Measurements from ENCODE around the gene PDP2. TPM values are rescaled to one million over a fixed set of nuclear protein-coding genes. Genes with fewer than 3 reads are reported as not detected.

Gene PDP2
- total RNA-seq, 1 experiment from 2014 or later, result 28.4 TPM

DNA sequence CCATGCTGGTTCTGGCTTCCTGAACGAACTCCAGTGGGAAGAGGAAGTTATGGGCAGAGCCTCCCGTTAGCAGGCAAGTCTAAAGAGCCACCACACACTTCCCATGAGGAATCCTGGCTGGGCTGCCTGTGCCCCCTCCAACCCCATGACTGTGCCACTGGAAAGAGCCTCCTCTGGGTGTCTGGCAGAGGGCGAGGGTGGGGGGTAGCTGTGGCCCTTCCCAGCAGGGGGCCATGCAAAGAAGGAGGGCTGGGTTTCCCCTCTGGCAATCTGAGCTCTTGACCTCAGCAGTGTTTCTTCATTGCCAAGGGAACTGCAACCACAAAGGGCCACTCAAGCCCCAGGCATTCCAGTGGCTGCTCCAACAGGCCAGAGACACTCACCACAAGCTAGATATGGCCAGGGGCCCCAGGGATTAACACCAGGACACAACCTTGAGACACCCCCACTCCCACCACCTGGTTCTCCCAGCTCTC, 46.7 kb downstream of the PDP2 start (continued):
- TF ChIP-seq, protein P1, sequence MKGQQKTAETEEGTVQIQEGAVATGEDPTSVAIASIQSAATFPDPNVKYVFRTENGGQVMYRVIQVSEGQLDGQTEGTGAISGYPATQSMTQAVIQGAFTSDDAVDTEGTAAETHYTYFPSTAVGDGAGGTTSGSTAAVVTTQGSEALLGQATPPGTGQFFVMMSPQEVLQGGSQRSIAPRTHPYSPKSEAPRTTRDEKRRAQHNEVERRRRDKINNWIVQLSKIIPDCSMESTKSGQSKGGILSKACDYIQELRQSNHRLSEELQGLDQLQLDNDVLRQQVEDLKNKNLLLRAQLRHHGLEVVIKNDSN (CRISPR knock-in tag; IDR thresholded peaks at IDR 0.05), result no peak
- TF ChIP-seq, protein P2, sequence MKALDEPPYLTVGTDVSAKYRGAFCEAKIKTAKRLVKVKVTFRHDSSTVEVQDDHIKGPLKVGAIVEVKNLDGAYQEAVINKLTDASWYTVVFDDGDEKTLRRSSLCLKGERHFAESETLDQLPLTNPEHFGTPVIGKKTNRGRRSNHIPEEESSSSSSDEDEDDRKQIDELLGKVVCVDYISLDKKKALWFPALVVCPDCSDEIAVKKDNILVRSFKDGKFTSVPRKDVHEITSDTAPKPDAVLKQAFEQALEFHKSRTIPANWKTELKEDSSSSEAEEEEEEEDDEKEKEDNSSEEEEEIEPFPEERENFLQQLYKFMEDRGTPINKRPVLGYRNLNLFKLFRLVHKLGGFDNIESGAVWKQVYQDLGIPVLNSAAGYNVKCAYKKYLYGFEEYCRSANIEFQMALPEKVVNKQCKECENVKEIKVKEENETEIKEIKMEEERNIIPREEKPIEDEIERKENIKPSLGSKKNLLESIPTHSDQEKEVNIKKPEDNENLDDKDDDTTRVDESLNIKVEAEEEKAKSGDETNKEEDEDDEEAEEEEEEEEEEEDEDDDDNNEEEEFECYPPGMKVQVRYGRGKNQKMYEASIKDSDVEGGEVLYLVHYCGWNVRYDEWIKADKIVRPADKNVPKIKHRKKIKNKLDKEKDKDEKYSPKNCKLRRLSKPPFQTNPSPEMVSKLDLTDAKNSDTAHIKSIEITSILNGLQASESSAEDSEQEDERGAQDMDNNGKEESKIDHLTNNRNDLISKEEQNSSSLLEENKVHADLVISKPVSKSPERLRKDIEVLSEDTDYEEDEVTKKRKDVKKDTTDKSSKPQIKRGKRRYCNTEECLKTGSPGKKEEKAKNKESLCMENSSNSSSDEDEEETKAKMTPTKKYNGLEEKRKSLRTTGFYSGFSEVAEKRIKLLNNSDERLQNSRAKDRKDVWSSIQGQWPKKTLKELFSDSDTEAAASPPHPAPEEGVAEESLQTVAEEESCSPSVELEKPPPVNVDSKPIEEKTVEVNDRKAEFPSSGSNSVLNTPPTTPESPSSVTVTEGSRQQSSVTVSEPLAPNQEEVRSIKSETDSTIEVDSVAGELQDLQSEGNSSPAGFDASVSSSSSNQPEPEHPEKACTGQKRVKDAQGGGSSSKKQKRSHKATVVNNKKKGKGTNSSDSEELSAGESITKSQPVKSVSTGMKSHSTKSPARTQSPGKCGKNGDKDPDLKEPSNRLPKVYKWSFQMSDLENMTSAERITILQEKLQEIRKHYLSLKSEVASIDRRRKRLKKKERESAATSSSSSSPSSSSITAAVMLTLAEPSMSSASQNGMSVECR (CRISPR knock-in tag; IDR thresholded peaks at IDR 0.05; ENCODE audit: borderline replicate concordance), result no peak
- no peak for TF ChIP-seq ZNF219 (CRISPR knock-in tag; IDR thresholded peaks at IDR 0.05; ENCODE audit: borderline replicate concordance)
- no peak for TF ChIP-seq SOX15 (CRISPR knock-in tag; IDR thresholded peaks at IDR 0.05)
- TF ChIP-seq, protein P3, sequence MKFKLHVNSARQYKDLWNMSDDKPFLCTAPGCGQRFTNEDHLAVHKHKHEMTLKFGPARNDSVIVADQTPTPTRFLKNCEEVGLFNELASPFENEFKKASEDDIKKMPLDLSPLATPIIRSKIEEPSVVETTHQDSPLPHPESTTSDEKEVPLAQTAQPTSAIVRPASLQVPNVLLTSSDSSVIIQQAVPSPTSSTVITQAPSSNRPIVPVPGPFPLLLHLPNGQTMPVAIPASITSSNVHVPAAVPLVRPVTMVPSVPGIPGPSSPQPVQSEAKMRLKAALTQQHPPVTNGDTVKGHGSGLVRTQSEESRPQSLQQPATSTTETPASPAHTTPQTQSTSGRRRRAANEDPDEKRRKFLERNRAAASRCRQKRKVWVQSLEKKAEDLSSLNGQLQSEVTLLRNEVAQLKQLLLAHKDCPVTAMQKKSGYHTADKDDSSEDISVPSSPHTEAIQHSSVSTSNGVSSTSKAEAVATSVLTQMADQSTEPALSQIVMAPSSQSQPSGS (CRISPR knock-in tag; IDR thresholded peaks at IDR 0.05; ENCODE audit: borderline replicate concordance, low read depth), result no peak
- no peak for TF ChIP-seq ZNF121 (CRISPR knock-in tag; IDR thresholded peaks at IDR 0.05)
- TF ChIP-seq ERG (CRISPR knock-in tag; IDR thresholded peaks at IDR 0.05), result no peak
- TF ChIP-seq RORB (CRISPR knock-in tag; IDR thresholded peaks at IDR 0.05), result no peak

DNA sequence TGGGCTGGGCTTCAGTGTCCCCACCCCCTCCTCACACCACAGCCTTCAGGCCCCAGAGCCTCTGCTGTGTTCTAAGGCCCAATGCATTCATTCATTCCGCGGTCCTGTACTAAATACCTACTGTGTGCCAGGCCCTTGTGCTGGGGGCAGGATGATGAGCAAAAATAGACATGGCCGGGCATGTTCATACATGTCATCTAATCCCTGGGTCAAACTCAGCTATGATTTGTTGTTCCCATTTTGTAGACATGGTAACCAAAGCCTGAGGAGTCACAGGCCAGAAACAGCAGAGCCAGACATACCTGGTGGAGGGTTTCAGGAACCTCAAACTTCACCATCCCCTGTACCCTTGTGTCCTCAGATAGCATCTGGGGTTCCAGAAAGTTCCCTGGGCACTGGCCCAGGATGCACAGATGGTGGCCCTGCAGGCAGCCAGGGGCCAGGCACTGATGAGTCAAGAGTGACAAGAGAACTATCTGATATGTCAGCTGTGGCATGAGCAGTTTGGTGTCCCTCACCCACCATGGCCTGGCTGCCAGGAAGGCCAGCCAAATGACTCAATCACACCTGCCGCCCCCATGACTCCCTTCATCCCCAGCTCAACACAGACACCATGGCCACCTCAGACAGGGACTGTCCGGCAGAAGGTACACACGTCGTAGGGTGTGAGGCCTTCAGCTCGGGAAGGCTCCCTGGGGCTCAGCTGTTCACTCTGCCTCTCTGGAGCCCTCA, 47.8 kb downstream of the PDP2 start:
- no peak overlapping the region for H3K4me3 Mint-ChIP-seq
- no peak for DNase-seq (ENCODE audit: low spot score)
- no peaks in the 10 kb centered on the region for H3K36me3 Mint-ChIP-seq
- H3K9me3 Mint-ChIP-seq, result no peaks in the 10 kb centered on the region
- TF ChIP-seq, protein P4, sequence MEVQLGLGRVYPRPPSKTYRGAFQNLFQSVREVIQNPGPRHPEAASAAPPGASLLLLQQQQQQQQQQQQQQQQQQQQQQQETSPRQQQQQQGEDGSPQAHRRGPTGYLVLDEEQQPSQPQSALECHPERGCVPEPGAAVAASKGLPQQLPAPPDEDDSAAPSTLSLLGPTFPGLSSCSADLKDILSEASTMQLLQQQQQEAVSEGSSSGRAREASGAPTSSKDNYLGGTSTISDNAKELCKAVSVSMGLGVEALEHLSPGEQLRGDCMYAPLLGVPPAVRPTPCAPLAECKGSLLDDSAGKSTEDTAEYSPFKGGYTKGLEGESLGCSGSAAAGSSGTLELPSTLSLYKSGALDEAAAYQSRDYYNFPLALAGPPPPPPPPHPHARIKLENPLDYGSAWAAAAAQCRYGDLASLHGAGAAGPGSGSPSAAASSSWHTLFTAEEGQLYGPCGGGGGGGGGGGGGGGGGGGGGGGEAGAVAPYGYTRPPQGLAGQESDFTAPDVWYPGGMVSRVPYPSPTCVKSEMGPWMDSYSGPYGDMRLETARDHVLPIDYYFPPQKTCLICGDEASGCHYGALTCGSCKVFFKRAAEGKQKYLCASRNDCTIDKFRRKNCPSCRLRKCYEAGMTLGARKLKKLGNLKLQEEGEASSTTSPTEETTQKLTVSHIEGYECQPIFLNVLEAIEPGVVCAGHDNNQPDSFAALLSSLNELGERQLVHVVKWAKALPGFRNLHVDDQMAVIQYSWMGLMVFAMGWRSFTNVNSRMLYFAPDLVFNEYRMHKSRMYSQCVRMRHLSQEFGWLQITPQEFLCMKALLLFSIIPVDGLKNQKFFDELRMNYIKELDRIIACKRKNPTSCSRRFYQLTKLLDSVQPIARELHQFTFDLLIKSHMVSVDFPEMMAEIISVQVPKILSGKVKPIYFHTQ (CRISPR knock-in tag; IDR thresholded peaks at IDR 0.05), result no peak
- TF ChIP-seq SOX15 (CRISPR knock-in tag; IDR thresholded peaks at IDR 0.05), result no peak
- no peak for TF ChIP-seq NFE2L1 (CRISPR knock-in tag; IDR thresholded peaks at IDR 0.05)
- TF ChIP-seq, protein P5, sequence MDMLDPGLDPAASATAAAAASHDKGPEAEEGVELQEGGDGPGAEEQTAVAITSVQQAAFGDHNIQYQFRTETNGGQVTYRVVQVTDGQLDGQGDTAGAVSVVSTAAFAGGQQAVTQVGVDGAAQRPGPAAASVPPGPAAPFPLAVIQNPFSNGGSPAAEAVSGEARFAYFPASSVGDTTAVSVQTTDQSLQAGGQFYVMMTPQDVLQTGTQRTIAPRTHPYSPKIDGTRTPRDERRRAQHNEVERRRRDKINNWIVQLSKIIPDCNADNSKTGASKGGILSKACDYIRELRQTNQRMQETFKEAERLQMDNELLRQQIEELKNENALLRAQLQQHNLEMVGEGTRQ (CRISPR knock-in tag; IDR thresholded peaks at IDR 0.05), result no peak
- no peak for TF ChIP-seq ATF6 (CRISPR knock-in tag; IDR thresholded peaks at IDR 0.05)
- TF ChIP-seq, protein P1 (CRISPR knock-in tag; IDR thresholded peaks at IDR 0.05), result no peak
- TF ChIP-seq ZNF219 (CRISPR knock-in tag; IDR thresholded peaks at IDR 0.05; ENCODE audit: borderline replicate concordance), result no peak
- TF ChIP-seq TP53 (CRISPR knock-in tag; IDR thresholded peaks at IDR 0.05), result no peak
- TF ChIP-seq CREB1 (CRISPR knock-in tag; IDR thresholded peaks at IDR 0.05), result no peak
- no peak for TF ChIP-seq MYBL2 (CRISPR knock-in tag; IDR thresholded peaks at IDR 0.05)
- ChIA-PET POLR2A (interaction anchor here (0.7 to 0.9 kb wide), 2 partner anchors 97 to 259 kb away, joined by 3 read pairs; partner anchors contain the start of gene NAE1), CTCF (interaction anchor here (0.6 to 7.0 kb wide), 31 partner anchors 11 to 500 kb away, joined by 3 to 175 read pairs (median 7); partner anchors contain the start of genes CDH16, CES3, NAE1 and NOL3)
- peak overlapping the region; percentile 27; the same call in 1 of the 2 replicates for H3K27ac Mint-ChIP-seq
- peaks cover 10% of the 10 kb centered on the region for H3K4me1 Mint-ChIP-seq
- no peak for ATAC-seq
- peaks cover 50% of the 10 kb centered on the region for H3K27me3 Mint-ChIP-seq (ENCODE audit: low read depth)

Data from WTC11 (cell line).